ENCODE data around the gene KRT12.

KRT12 gene

GRCh38 chr17:40873801-40874200 is 6.8 kb upstream of the KRT12 start:
- Histone ChIP-seq H3K27me3 (ENCODE audit: low read depth, low read length) (no peaks in the 10 kb centered on the region), H3K79me2 (ENCODE audit: low read length) (no peaks in the 10 kb centered on the region), H3K9me3 (ENCODE audit: insufficient read depth, low read length) (no peaks in the 10 kb centered on the region), H3K27ac (ENCODE audit: low read length) (no peak overlapping the region), H4K20me1 (ENCODE audit: insufficient read depth, low read length) (no peaks in the 10 kb centered on the region), H3K4me1 (ENCODE audit: low read length) (no peaks in the 10 kb centered on the region), H2AFZ (ENCODE audit: low read depth, low read length) (no peak overlapping the region), H3K4me3 (ENCODE audit: low read length) (no peak overlapping the region), H3K36me3 (replicated peaks; ENCODE audit: low read depth, low read length) (no peaks in the 10 kb centered on the region), H3K9ac (ENCODE audit: low read length) (no peak overlapping the region), H3K4me2 (ENCODE audit: low read length) (no peak overlapping the region)
- no peak for TF ChIP-seq EZH2phosphoT487 (IDR thresholded peaks at IDR 0.05; ENCODE audit: low read depth)

GRCh38 chr17:40873255-40873654 is 6.2 kb upstream of the KRT12 start:
- no peaks in the 10 kb centered on the region for H3K4me1 ChIP-seq (ENCODE audit: low read length)
- TF ChIP-seq CTCF (IDR thresholded peaks at IDR 0.05; ENCODE audit: low read depth, low read length) (peak; percentile 11; the same call in 1 of the 2 replicates), EZH2phosphoT487 (IDR thresholded peaks at IDR 0.05; ENCODE audit: low read depth) (no peak)
- H4K20me1 ChIP-seq (ENCODE audit: insufficient read depth, low read length) = no peaks in the 10 kb centered on the region
- H3K27me3 ChIP-seq (ENCODE audit: low read depth, low read length) = no peaks in the 10 kb centered on the region
- no peaks in the 10 kb centered on the region for H3K9me3 ChIP-seq (ENCODE audit: insufficient read depth, low read length)
- no peak overlapping the region for H3K4me2 ChIP-seq (ENCODE audit: low read length)
- no peak overlapping the region for H3K4me3 ChIP-seq (ENCODE audit: low read length)
- no peaks in the 10 kb centered on the region for H3K79me2 ChIP-seq (ENCODE audit: low read length)
- H3K36me3 ChIP-seq (replicated peaks; ENCODE audit: low read depth, low read length) = no peaks in the 10 kb centered on the region
- no peak overlapping the region for H2AFZ ChIP-seq (ENCODE audit: low read depth, low read length)
- H3K9ac ChIP-seq (ENCODE audit: low read length) = no peak overlapping the region
- no peak overlapping the region for H3K27ac ChIP-seq (ENCODE audit: low read length)

- Histone ChIP-seq H3K9me3 (ENCODE audit: insufficient read depth, low read length) (no peaks in the 10 kb centered on the region), H3K4me1 (ENCODE audit: low read length) (no peaks in the 10 kb centered on the region), H3K27me3 (ENCODE audit: low read depth, low read length) (no peaks in the 10 kb centered on the region)
Observed at GRCh38 chr17:40872416-40872815, 5.4 kb upstream of the KRT12 start.

GRCh38 chr17:40871316-40871715 is 4.3 kb upstream of the KRT12 start:
- H3K4me1 ChIP-seq (ENCODE audit: low read length) = no peaks in the 10 kb centered on the region
- no peak overlapping the region for H2AFZ ChIP-seq (ENCODE audit: low read depth, low read length)
- TF ChIP-seq EZH2phosphoT487 (IDR thresholded peaks at IDR 0.05; ENCODE audit: low read depth) (no peak), CTCF (IDR thresholded peaks at IDR 0.05; ENCODE audit: low read depth, low read length) (no peak)

More at GRCh38 chr17:40872416-40872815, 5.4 kb upstream of the KRT12 start:
- H3K36me3 ChIP-seq (replicated peaks; ENCODE audit: low read depth, low read length) = no peaks in the 10 kb centered on the region
- H3K4me3 ChIP-seq (ENCODE audit: low read length) = no peak overlapping the region
- H4K20me1 ChIP-seq (ENCODE audit: insufficient read depth, low read length) = no peaks in the 10 kb centered on the region
- no peak overlapping the region for H2AFZ ChIP-seq (ENCODE audit: low read depth, low read length)
- no peak overlapping the region for H3K9ac ChIP-seq (ENCODE audit: low read length)
- H3K27ac ChIP-seq (ENCODE audit: low read length) = no peak overlapping the region
- H3K4me2 ChIP-seq (ENCODE audit: low read length) = no peak overlapping the region
- no peaks in the 10 kb centered on the region for H3K79me2 ChIP-seq (ENCODE audit: low read length)
- TF ChIP-seq CTCF (IDR thresholded peaks at IDR 0.05; ENCODE audit: low read depth, low read length) (no peak), EZH2phosphoT487 (IDR thresholded peaks at IDR 0.05; ENCODE audit: low read depth) (no peak)

GRCh38 chr17:40870136-40870535 is 3.1 kb upstream of the KRT12 start:
- no peak for TF ChIP-seq EZH2phosphoT487 (IDR thresholded peaks at IDR 0.05; ENCODE audit: low read depth)
- Histone ChIP-seq H3K36me3 (replicated peaks; ENCODE audit: low read depth, low read length) (no peaks in the 10 kb centered on the region), H4K20me1 (ENCODE audit: insufficient read depth, low read length) (no peaks in the 10 kb centered on the region), H3K9ac (ENCODE audit: low read length) (no peak overlapping the region), H3K9me3 (ENCODE audit: insufficient read depth, low read length) (no peaks in the 10 kb centered on the region), H3K27me3 (ENCODE audit: low read depth, low read length) (no peaks in the 10 kb centered on the region), H3K4me3 (ENCODE audit: low read length) (no peak overlapping the region), H2AFZ (ENCODE audit: low read depth, low read length) (no peak overlapping the region), H3K79me2 (ENCODE audit: low read length) (no peaks in the 10 kb centered on the region), H3K4me2 (ENCODE audit: low read length) (no peak overlapping the region), H3K4me1 (ENCODE audit: low read length) (no peaks in the 10 kb centered on the region), H3K27ac (ENCODE audit: low read length) (no peak overlapping the region)

More at GRCh38 chr17:40871316-40871715, 4.3 kb upstream of the KRT12 start:
- Histone ChIP-seq H4K20me1 (ENCODE audit: insufficient read depth, low read length) (no peaks in the 10 kb centered on the region), H3K27ac (ENCODE audit: low read length) (no peak overlapping the region), H3K9ac (ENCODE audit: low read length) (no peak overlapping the region), H3K4me2 (ENCODE audit: low read length) (no peak overlapping the region), H3K9me3 (ENCODE audit: insufficient read depth, low read length) (no peaks in the 10 kb centered on the region), H3K36me3 (replicated peaks; ENCODE audit: low read depth, low read length) (no peaks in the 10 kb centered on the region), H3K4me3 (ENCODE audit: low read length) (no peak overlapping the region), H3K79me2 (ENCODE audit: low read length) (no peaks in the 10 kb centered on the region), H3K27me3 (ENCODE audit: low read depth, low read length) (no peaks in the 10 kb centered on the region)

Measured in OCI-LY3 (cell line).